Fibroblast of lung (primary cell): ENCODE data around the gene GBF1.

Source experiments
- EZH2 ChIP-seq: IDR thresholded peaks from 2 replicates; pipeline ENCODE4 v1.5.1; 2012; ENCODE audit warnings: low read length, control low read depth, mild to moderate bottlenecking; ENCODE audit errors: missing control alignments
- TF ChIP-seq, protein P1 (sequence below), 2 donors: IDR thresholded peaks in 1 of 2; conservative IDR thresholded peaks in 1 of 2; 1 replicate in 1 of 2; 2 replicates in 1 of 2; pipeline ENCODE4 v1.5.1; 2011 to 2012; ENCODE audit warnings: low read length in 2 of 2, control low read depth in 1 of 2, inconsistent platforms in 1 of 2, low read depth in 1 of 2, mild to moderate bottlenecking in 1 of 2

DNA sequence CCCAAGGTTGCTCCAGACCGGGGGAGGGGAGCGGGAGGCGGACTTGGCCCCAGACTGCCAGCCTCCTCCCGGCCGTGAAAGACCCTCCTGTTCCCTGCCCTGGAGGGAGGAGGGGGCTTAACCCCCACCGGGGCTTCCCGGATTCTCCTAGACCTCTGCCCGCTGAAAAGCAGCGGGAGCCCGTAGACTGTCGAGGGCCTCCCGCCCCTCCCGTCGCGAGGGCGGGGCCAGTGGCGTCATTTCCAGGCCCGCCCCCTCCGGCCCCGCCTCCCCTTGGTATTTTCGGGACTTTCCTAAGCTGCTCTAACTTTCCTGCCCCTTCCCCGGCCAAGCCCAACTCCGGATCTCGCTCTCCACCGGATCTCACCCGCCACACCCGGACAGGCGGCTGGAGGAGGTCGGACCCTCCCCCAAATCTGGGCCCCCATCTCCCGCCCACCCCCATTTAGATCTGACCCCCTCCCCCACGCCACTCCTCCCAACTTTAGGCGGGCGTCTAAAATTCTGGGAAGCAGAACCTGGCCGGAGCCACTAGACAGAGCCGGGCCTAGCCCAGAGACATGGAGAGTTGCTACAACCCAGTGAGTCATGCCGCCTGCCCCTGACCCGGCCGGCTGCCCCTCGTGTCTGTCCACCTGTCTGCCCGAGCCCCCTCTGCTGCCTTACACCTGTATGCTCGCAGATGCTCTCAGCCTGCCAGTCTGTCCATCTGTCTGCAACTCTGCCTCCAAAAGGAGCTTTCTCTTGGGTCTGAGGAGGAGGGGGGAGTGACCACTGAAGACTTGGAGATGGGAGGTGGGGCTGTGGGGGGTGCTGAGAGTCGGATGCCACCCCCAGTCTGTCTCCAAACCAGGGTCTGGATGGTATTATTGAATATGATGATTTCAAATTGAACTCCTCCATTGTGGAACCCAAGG is 150.3 kb downstream of the GBF1 start, which contains the start of gene NFKB2:
- TF ChIP-seq, protein P1, sequence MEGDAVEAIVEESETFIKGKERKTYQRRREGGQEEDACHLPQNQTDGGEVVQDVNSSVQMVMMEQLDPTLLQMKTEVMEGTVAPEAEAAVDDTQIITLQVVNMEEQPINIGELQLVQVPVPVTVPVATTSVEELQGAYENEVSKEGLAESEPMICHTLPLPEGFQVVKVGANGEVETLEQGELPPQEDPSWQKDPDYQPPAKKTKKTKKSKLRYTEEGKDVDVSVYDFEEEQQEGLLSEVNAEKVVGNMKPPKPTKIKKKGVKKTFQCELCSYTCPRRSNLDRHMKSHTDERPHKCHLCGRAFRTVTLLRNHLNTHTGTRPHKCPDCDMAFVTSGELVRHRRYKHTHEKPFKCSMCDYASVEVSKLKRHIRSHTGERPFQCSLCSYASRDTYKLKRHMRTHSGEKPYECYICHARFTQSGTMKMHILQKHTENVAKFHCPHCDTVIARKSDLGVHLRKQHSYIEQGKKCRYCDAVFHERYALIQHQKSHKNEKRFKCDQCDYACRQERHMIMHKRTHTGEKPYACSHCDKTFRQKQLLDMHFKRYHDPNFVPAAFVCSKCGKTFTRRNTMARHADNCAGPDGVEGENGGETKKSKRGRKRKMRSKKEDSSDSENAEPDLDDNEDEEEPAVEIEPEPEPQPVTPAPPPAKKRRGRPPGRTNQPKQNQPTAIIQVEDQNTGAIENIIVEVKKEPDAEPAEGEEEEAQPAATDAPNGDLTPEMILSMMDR (conservative IDR thresholded peaks at IDR 0.05 in 1 of 2, IDR thresholded peaks at IDR 0.05 in 1 of 2; ENCODE audit: low read depth in 1 of 2, low read length in 2 of 2), result no peak
- no peak for TF ChIP-seq EZH2
